ENCODE results near the gene PDE6G. TPM values are rescaled to one million over a fixed set of nuclear protein-coding genes. Genes with fewer than 3 reads are reported as not detected.

PDE6G gene
- total RNA-seq, 2 donors from 2014 or later: not detected

DNA sequence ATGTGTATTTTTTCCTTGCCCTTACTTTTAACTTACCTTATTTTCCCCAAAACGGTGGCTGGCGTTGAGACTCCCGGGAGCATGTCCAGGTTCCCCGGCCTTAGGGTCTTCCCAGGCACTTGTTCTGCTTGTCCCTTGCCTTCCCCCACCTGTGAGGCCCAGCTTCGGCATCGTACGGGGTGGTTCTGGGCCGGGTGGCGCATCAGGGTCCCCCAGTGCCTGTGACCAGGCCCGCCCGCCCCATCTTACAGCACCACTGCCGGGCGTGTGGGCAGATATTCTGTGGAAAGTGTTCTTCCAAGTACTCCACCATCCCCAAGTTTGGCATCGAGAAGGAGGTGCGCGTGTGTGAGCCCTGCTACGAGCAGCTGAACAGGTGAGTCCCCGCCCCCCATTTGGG is 34.9 kb upstream of the PDE6G start:
- Histone ChIP-seq H3K27ac (no peak overlapping the region), H3K36me3 (peaks cover 23% of the 10 kb centered on the region), H3K9me3 (no peaks in the 10 kb centered on the region), H3K27me3 (no peaks in the 10 kb centered on the region), H3K9ac (ENCODE audit: low read depth in 2 of 2, low read length in 2 of 2) (no peak overlapping the region), H3K4me1 (no peaks in the 10 kb centered on the region), H3K4me3 (no peak overlapping the region)
- intact Hi-C loops (cut with DNase I): no loop called here
- TF ChIP-seq CTCF (IDR thresholded peaks at IDR 0.05): no peak
- DNase-seq: no peak

DNA sequence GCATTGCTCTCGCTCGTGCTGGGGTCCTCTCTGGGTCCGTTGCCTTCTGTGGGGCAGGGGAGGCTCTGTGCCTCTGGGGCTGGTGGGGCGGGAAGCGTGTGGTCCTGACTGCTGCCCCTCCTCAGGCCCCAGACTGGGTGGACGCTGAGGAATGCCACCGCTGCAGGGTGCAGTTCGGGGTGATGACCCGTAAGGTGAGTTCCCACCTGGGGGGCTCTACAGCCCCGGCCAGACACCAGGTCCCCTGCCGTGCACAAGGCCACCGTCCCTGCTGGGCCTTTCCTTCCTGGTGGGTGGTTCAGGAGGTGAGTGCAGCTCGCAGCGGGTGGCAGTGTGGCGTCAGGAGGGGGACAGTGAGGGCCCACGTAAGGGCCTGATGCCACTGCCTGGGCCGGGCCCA is 34.2 kb upstream of the PDE6G start:
- no peak overlapping the region for H3K4me3 ChIP-seq
- no peaks in the 10 kb centered on the region for H3K9me3 ChIP-seq
- no peaks in the 10 kb centered on the region for H3K27me3 ChIP-seq
- no peak for TF ChIP-seq CTCF (IDR thresholded peaks at IDR 0.05)
- H3K4me1 ChIP-seq: no peaks in the 10 kb centered on the region
- H3K36me3 ChIP-seq: peaks cover 23% of the 10 kb centered on the region
- H3K27ac ChIP-seq: no peak overlapping the region
- H3K9ac ChIP-seq (ENCODE audit: low read depth in 2 of 2, low read length in 2 of 2): no peak overlapping the region
- intact Hi-C loops (cut with DNase I): no loop called here
- no peak for DNase-seq

DNA sequence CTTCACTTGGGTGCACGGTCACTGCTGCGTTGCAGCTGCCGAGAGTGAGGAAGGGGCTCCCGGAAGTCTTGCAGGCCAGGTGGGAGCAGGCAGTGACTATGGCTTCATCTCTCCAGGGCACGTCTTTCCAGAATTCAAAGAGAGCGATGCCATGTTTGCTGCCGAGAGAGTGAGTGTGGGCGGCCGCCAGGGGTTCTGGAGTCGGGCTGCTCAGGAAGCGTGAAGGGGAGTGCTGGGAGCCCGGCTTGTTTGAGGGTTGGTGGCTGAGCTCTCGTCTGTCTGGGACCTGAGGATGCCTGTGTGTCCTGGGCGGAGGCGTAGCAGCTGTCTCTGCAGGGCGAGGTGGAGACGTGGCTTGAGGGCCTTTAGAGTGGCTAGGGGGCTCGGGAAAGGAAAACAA is 33.7 kb upstream of the PDE6G start:
- no peak overlapping the region for H3K9ac ChIP-seq (ENCODE audit: low read depth in 2 of 2, low read length in 2 of 2)
- no peak for DNase-seq
- no peaks in the 10 kb centered on the region for H3K9me3 ChIP-seq
- H3K36me3 ChIP-seq: peaks cover 23% of the 10 kb centered on the region
- H3K4me1 ChIP-seq: peaks cover 3% of the 10 kb centered on the region
- H3K4me3 ChIP-seq: no peak overlapping the region
- intact Hi-C loops (cut with DNase I): no loop called here
- no peak overlapping the region for H3K27ac ChIP-seq
- TF ChIP-seq CTCF (IDR thresholded peaks at IDR 0.05): no peak
- no peaks in the 10 kb centered on the region for H3K27me3 ChIP-seq

DNA sequence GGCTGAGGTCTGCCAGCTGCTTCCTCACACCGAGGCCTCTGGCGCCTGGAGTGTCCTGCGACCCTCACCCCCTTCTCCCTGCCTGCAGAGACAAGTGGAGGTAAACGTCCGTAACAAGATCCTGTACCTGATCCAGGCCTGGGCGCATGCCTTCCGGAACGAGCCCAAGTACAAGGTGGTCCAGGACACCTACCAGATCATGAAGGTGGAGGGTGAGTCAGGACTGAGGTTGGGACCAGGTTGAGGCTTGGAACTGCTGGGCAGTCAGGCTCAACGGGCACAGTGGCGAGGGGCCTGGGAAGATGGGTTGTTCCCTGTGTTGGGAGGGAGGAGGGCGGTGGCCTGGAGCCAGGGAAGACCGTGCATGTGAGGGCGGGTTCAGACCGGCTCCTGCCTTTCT is 32.3 kb upstream of the PDE6G start:
- no peak for DNase-seq
- H3K9ac ChIP-seq (ENCODE audit: low read depth in 2 of 2, low read length in 2 of 2): no peak overlapping the region
- no peak overlapping the region for H3K4me3 ChIP-seq
- peaks cover 19% of the 10 kb centered on the region for H3K36me3 ChIP-seq
- intact Hi-C loops (cut with DNase I): no loop called here
- no peak for TF ChIP-seq CTCF (IDR thresholded peaks at IDR 0.05)
- no peaks in the 10 kb centered on the region for H3K27me3 ChIP-seq
- no peaks in the 10 kb centered on the region for H3K9me3 ChIP-seq
- H3K4me1 ChIP-seq: peaks cover 8% of the 10 kb centered on the region
- no peak overlapping the region for H3K27ac ChIP-seq

DNA sequence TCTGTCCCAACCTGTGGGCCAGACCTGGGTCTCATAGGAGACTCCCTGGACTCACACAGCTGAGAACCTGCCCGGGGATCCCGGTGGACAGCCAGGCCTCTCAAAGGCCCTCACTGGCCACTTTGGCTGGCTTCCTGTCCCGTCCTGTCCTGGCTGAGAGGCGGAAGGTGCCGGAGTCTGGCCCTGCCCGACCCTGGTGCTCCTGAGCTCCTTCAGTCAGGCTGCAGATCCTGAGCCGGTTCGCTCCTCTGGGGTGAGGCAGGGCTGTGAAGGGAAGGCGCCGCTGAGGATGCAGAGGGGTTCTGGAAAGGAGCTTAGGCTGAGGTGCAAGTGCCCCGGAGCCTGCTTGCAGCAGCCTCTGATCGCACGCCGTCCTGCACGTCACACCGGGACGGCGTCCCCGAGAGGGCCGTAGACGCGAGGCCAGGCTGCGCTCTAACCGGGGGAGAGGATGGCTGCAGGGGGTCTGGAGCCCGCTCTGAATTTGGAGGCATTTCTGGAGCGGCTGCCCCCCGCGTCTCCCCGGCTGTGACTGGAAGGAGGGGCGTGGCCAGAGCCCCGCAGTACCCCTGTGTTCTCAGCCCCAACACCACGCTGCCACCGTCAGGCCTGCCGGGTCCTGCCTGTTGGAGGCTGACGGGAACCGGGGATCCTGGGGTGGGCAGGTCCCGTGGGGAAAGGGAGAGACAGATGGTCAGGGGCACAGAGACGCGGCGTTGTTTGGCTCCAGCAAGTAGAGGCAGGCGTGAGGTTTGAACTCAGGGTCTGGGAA is 31.6 kb upstream of the PDE6G start:
- Histone ChIP-seq H3K9me3 (no peaks in the 10 kb centered on the region), H3K36me3 (peaks cover 17% of the 10 kb centered on the region), H3K4me3 (no peak overlapping the region), H3K9ac (ENCODE audit: low read depth in 2 of 2, low read length in 2 of 2) (no peak overlapping the region), H3K27me3 (no peaks in the 10 kb centered on the region), H3K4me1 (peaks cover 8% of the 10 kb centered on the region), H3K27ac (no peak overlapping the region)
- DNase-seq: no peak
- TF ChIP-seq CTCF (IDR thresholded peaks at IDR 0.05): no peak
- intact Hi-C loops (cut with DNase I): no loop called here
